Dermis blood vessel endothelial cell (primary cell): ENCODE measurements around the gene DLGAP1. TPM values are rescaled to one million over a fixed set of nuclear protein-coding genes. Genes with fewer than 3 reads are reported as not detected.

Experiments
- DNase-seq: peaks from one replicate; pipeline ENCODE4 v3.0.0; 2010
- total RNA-seq: library from RNA; depleted of rRNA; stranded (reverse); fragments of >200 nt; gene quantifications from 2 replicates; pipeline ENCODE4 v1.2.3, GENCODE V29; 2014

The DLGAP1 gene
- total RNA-seq, 1 donor from 2014 or later, result 0.17 TPM

GRCh38 chr18:4237664-4238041 lies 217.5 kb downstream of the DLGAP1 start:
- DNase-seq, result no peak

DNA sequence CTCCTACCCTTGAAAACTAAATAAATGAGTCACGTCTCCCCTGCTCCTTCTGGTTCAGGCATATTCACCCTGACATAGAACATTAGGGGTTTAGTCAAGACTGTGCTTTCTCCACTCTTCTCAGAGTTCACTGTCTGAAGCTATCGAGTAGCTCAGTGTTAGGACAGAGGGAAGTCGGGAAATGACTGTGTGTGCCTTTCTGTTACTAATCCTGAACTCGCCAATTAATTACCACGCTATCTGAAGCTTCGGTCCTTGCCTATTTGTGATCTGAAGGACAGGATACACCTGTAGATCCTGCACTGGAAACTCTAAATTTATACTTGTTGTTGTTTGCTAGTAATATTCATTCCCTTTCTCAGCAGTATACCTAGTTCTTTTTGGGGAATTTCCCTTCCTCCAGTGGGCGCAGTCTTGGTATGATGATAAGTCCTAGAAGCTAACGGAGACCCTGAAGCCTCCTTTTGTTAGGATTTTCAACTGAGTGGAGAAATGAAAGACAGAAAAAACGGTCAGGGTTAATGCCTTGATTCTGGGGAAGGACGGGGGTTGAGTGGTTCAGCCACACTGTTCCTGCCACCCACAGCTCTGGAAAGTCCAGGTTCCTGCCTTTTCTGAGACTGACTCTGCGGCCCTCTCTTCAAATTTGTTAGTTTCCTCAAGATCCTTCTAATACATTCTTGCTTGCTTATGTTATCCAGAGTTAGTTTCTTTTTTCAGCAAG lies 218.0 kb downstream of the DLGAP1 start:
- no peak for DNase-seq

- no peak for DNase-seq
Observed at GRCh38 chr18:4233468-4233867, 221.6 kb downstream of the DLGAP1 start.

DNA sequence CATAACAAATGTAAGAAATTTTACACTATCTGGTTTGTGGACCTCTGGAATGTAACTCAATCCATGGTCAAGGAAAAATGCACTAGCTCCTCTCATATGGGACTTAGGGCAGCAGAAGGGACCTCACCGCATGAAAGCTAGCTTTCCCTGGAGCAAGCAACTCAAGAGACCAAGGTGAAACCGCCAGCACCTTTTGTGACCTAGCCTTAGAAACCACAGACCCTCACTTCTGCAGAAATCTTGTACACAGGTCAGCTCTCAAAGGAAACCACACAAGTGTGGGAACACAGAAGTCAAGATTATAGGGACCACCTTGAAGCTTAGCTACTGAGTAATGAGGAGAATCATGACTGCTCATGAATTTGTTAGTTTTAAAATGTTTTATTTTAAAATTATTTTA lies 222.5 kb downstream of the DLGAP1 start:
- no peak for DNase-seq

- no peak for DNase-seq
Observed at GRCh38 chr18:4231260-4231659, 223.8 kb downstream of the DLGAP1 start.

DNA sequence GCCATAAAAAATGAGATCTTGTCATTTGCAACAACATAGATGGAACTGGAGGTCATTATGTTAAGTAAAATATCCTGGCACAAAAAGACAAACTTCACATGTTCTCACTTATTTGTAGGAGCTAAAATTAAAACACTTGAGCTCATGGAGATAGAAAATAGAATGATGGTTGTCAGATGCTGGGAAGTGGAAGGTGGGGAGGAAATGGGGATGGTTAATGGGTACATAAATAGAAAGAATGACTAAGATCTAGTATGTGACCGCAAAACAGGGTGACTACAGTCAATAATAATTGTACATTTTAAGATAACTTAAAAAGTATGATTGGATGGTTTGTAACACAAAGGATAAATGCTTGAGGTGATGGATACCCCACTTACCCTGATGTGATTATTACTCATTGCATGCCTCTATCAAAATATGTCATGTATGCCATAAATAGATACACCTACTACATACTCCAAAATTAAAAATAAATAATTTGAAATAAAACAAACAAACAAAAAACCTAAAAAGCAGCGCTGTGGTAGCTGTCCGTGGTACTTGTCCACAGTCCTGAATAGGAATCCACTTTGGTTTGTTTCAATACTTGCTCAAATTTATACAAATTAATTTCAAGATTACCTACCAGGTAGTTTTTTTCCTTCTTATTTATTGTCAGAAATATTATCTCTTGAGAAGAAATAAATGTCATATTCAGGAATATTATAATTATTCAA lies 224.5 kb downstream of the DLGAP1 start:
- no peak for DNase-seq

DNA sequence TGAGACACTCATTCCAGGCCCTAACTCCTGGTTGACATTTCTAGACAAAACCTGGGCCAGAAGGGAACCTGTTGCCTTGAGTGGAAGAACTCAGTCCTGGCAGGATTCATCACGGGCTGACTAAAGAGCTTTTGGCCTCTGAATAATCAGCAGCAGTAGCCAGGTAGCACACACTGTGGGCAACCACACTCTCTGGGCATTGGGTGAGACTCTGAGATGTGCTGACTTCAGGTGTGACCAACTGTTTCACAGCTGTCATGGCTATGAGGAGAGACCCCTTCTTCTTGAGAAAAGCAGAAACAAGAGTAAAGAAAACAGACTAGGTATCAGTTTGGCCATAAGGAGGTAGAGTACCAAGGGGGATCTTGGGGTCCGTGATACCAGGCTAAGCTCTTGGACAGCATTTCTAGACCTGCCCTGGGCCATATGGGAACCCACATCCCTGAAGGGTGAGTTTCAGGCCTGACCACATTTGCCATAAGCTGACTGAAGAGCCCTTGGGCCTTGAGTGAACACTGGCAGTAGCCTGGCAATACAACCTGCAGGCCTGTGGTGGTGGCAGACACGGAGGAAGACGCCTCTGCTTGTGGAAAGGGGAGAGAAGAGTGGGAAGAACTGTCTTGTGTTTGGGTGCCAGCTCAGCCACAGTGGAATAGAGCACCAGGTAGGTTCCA lies 230.9 kb downstream of the DLGAP1 start:
- DNase-seq, result no peak

DNA sequence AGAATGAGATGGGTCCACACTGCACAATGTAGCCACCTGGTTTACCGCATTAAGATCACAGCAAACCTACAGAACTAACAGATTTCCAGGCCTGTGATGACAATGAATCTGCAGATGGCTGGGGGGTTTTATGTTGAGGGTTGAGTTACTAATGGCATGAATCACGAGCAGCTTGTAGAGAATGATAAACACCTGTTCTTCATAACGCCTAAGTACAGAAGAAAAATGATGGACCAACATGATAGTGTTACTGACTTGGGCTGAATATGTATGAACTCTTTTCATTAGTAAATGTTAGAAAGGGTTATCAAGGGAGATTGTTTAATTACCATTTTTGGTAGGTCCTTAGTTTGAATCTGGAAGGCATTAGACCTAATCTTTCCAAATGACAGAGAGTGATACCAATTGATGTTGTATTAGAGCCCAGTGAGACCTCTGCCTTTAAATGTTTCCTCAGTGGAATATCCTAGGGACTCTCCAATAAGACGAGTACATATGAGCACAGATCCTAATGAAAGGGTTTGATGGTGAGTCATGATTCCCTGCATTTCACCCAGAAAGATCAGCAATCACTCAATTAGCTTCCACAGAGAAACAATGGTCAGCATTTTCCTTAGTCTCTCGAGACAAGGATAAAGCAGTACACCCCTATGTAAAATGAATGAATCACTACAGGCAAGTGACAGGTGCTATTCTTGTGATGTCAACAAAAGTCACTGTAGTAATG lies 243.8 kb downstream of the DLGAP1 start:
- no peak for DNase-seq

DNA sequence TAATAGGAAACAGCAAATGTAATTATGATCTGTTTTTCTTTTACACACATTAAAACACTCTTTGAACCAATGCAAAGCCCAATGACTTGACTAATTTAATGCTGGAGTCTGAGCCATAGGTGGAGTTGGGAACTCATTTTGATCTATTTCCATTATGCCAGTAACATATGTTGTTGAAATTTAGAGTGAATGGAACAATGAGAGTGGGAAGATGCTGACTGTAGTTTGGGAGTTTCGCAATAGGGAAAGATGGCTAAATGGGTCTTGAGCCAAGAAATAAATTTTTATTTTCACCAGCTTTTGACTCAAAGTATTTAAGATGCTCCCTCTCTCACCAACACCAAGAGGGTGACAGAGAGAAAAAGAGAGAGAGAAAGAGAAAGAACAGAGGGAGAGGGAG lies 246.7 kb downstream of the DLGAP1 start:
- no peak for DNase-seq

DNA sequence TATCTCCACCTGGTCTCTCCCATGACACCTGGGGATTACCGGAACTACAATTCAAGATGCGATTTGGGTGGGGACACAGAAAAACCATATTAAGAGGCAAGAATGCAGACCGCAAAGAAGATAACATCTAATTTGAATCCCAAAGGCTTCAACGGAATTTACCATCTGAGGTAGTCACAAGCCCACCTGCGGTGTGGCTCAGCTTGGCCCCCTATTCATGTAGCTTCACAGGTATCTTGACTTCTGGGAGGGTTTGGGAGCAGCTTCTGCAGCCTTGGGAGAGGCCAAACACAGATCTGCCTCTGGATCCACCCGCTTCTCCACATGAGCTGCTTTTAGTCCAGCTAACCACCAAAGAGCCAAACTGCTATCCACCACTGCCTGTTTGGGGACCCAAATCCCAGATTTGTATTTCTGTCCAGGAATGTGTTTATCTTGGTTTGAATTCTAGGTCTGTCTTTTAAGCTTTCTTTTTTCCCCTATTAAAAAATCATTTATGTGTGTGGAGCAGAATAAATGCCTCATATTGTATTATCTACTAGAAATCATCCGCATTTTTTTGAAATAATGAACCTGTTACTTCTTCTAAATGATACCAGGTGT lies 247.6 kb downstream of the DLGAP1 start:
- no peak for DNase-seq

DNA sequence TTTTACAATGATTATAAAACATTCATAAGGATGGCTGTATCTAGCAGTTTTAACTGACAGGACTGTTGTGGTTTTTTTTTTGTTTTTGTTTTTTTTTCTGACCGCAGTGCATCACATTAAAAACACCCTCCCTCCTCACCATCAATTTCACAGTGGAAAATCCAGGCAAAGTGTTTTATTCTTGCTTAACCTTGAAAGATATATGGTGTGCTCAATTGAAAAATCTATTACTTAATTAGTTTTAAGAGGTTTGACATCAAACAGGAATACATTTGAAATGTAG lies 250.7 kb downstream of the DLGAP1 start:
- DNase-seq, result no peak

- DNase-seq, result peak; percentile 25
Observed at GRCh38 chr18:4203568-4204437, 251.3 kb downstream of the DLGAP1 start.

DNA sequence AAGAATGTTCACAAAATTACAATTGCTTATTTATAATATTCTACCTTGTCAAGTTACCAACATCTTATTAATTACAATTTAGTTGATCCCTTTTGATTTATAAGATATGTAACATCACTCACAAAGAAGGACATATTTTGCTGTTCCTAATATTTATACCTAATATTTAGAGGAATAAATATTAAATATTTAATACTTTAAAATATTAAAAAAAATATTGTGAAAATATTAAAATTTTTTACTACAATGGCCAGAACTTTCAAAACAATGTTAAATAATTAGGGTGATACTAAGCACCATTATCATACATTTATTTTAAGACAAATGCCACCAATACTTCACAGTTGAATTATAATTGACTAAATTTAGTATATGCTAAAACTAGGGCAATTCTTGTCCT lies 254.7 kb downstream of the DLGAP1 start:
- DNase-seq, result no peak

DNA sequence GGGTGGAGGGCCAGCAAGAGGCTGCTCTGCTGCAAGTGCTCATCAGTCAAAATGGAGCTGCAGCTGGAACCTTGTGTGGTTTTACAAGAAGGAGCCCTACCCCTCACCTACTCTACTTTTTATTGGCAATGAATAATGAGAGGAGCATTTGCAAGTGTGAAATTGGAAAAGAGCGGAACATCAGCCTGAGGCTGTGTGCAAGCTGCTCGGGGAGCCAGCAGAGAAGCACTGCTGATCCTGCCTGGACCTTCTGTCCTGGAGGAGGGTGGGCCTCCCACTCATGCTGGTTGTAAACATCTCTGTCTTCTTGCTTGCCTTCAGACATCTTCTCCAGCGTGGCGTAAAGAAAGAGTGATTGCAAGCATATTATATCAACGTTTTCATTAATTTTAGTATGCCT lies 256.2 kb downstream of the DLGAP1 start:
- DNase-seq, result no peak

GRCh38 chr18:4196351-4196750 lies 258.8 kb downstream of the DLGAP1 start:
- DNase-seq, result no peak

GRCh38 chr18:4193086-4193485 lies 262.0 kb downstream of the DLGAP1 start:
- DNase-seq, result no peak

DNA sequence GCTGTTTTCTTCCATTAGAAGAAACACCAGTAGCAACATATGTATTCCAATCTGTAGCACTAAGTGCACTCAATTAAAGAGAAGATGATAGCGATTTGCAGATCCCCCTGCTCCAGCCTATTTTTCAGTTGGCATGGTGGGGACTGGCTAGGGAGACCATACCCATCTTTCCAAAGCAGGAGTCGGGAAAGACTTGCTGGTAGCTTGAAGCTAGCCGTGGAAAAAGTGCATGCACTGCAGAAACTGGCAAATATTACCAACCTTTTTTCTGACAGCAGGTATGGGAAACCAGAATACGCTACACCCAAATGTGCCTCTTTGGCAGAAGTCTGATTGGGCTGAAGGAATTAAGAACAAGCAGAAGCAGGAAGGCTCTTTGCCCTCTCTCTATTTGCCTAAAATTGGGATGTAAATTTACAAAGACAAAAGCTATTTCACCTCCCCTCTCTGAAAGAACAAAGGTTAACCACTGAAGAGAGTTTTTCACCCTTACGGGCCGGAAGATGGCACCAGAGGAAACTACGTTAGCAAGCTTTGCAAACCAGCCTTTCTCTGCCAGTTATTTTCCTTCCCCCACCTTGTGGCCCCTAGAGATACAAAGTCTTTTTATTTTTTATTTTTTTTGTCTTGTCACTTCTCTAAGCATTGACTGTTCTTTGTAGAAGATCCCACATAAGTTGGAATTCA lies 273.1 kb downstream of the DLGAP1 start:
- no peak for DNase-seq

DNA sequence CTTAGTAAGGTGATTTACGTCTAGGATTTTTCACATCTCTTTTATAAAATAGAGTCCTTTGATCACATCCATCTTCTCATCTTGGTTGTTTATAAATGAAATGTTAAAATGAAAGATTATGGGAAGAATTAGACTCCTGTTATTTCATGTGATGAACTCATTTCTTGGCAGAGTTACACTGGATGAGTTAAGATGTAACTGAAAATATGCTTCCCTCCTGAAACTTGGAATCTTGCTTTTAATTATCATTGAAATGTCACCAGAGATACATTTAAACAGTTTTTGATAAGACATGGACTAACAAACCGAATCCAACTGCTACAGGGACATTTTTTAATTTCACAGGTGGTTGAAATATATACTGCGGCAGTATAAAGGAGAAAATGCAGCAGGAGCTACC lies 274.0 kb downstream of the DLGAP1 start:
- no peak for DNase-seq

- DNase-seq, result no peak
Observed at GRCh38 chr18:4172196-4173100, 282.7 kb downstream of the DLGAP1 start.

- no peak for DNase-seq
Observed at GRCh38 chr18:4157352-4157751, 297.8 kb downstream of the DLGAP1 start.
